Measurements from ENCODE around the gene SNRNP35.

DNA sequence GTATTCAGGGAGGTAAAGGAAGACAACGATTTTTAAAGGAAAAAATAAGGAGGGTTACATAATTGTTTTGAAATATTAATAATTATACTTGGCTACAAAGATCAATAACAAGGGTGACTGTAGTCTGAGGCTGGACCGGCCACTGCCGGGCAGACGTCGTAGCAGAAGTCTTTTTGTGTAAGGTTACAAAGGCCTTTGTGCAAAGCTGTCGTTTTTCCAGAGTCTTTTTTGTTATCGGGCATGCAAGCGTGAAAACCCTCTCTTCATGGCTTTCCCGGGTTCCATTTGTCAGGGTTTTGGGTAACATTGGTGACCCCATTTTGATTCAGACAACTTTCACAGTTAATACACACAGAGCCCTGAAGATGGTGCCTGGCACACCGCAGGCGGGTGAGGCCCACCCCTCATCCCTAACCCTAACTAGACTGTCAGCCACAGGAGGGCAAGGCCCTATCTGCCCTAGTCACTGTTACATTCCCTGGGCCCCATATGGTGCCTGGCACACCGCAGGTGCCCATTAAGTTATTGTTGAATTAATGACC lies 44.3 kb downstream of the SNRNP35 start:
- TF ChIP-seq, protein P1, sequence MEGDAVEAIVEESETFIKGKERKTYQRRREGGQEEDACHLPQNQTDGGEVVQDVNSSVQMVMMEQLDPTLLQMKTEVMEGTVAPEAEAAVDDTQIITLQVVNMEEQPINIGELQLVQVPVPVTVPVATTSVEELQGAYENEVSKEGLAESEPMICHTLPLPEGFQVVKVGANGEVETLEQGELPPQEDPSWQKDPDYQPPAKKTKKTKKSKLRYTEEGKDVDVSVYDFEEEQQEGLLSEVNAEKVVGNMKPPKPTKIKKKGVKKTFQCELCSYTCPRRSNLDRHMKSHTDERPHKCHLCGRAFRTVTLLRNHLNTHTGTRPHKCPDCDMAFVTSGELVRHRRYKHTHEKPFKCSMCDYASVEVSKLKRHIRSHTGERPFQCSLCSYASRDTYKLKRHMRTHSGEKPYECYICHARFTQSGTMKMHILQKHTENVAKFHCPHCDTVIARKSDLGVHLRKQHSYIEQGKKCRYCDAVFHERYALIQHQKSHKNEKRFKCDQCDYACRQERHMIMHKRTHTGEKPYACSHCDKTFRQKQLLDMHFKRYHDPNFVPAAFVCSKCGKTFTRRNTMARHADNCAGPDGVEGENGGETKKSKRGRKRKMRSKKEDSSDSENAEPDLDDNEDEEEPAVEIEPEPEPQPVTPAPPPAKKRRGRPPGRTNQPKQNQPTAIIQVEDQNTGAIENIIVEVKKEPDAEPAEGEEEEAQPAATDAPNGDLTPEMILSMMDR (IDR thresholded peaks at IDR 0.05) = no peak
- no peak for TF ChIP-seq POLR2A (IDR thresholded peaks at IDR 0.05)
